Large intestine (tissue), 3 donors: Measurements from ENCODE around the gene FBRS. TPM values are rescaled to one million over a fixed set of nuclear protein-coding genes. Genes with fewer than 3 reads are reported as not detected.
"Not testable (repeated sequence)": the region's sequence is repeated elsewhere in the genome, so short reads cannot be mapped to it uniquely, and the experiment has no call there.

Experiments used
- DNase-seq, 2 donors: peaks; one replicate each; pipeline versions ENCODE4 v3.0.0 to v3.0.0-alpha.2; 2013
- H3K27ac ChIP-seq: one replicate; pipeline ENCODE4 v1.5.1; 2013; ENCODE audit warnings: low read length
- H3K27me3 ChIP-seq: 2 replicates; pipeline ENCODE4 v1.6.1; 2013; ENCODE audit warnings: low read length; ENCODE audit not compliant: control insufficient read depth, insufficient read depth
- H3K36me3 ChIP-seq: 2 replicates; pipeline ENCODE4 v1.6.1; 2013; ENCODE audit warnings: low read length; ENCODE audit not compliant: control insufficient read depth, insufficient read depth
- H3K4me1 ChIP-seq: one replicate; pipeline ENCODE4 v1.6.1; 2013; ENCODE audit warnings: low read length; ENCODE audit not compliant: control insufficient read depth, insufficient read depth
- H3K4me3 ChIP-seq: one replicate; pipeline ENCODE4 v1.5.1; 2013; ENCODE audit warnings: low read length
- H3K9me3 ChIP-seq: one replicate; pipeline ENCODE4 v1.6.1; 2013; ENCODE audit warnings: mild to moderate bottlenecking, low read depth, low read length, moderate library complexity; ENCODE audit not compliant: control insufficient read depth
- WGBS: methylation state at CpG from one replicate; pipeline ENCODE4 v1.1.5; 2013; ENCODE audit warnings: low lambda C conversion rate; ENCODE audit not compliant: insufficient coverage; 5-methylcytosine and 5-hydroxymethylcytosine counted together
- polyA plus RNA-seq: library from polyadenylated mRNA; unstranded; fragments of 120-200 nt; gene quantifications from one replicate; pipeline ENCODE4 v1.2.1, GENCODE V29; 2013

The FBRS gene
- polyA plus RNA-seq, 1 donor, result 97.6 TPM

DNA sequence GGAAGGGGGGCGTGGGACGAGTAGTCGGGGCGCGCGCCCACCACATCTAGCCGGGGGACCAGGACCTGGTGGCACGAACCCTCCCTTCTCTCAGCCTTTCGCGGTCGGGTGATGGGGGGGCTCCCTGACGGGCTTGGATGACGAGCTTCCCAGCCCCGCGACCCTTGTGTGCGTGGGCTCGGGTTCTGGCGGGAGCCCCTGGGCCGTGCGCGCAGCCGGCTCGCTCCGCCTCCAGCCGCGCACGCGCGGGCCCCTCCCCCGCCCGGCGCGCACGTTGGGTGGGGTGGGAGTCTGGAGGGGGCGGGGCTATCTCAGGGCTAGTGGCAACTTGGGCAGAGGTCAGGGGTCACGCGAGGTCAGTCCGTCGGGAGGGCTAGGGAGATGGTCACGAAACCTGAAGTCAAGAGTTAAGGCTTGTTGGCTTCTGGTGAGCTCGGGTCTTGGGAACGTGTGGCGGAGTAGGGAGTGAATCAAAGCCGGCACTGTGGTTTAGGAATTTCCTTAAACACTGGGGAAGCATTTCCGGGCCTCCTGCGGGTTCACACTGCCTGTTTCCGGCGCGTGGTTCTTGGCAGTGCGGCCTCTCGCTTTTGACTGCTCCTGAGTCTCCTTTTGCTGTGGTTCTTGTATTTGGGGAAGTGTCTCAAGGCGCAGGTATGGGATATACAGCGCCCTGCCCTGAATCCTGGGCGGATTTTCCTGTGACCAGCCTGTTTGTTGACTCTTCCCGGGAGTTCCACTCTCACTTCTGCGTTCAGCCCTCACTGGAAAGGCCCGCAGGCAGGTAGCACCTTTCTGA, 40.8 kb downstream of the FBRS start, which contains the start of gene SRCAP:
Gene SRCAP, plus strand, starts transcription at position 356 of the 799 bp plus-strand sequence. CDS start 1,654 bp downstream, outside the sequence.
- H3K4me3 ChIP-seq, result peak within 1 kb of the TSS; percentile 98
- H3K4me1 ChIP-seq, result peaks cover 9% of the 10 kb centered on the region
- H3K36me3 ChIP-seq, result peaks cover 35% of the 10 kb centered on the region
- H3K9me3 ChIP-seq, result no peaks in the 10 kb centered on the region
- no peaks in the 10 kb centered on the region for H3K27me3 ChIP-seq
- DNase-seq, result peak; percentile 67 to 83
- 0% methylated on average over 2 of the region's 57 CpGs for WGBS
- peak within 1 kb of the TSS; percentile 99 for H3K27ac ChIP-seq

DNA sequence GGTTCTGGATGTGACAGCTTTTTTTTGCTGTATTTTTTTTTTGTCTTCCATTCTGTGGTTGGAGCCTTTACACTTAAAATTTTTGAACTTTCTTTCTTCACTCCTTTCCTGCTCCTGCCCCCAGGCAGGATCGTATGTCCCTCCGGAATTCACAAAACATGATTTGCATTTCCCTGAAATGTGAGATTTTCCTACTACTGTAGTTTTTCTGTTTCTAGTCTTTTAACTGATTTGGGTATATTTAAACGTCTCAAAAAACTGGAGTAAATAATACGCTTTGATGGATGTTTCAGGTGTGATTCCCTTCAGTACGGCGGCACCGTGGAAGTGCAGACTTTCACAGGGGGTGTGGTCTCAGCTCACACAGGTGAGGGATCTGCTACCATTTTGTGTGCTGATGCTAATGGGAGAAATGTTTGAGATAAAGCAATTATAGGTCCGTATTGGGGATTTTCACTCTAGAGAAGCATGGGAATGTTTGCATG, 41.4 kb downstream of the FBRS start:
- Histone ChIP-seq H3K9me3 (no peaks in the 10 kb centered on the region), H3K36me3 (peaks cover 42% of the 10 kb centered on the region), H3K4me3 (peak overlapping the region; percentile 98), H3K27ac (peak overlapping the region; percentile 99), H3K4me1 (peaks cover 9% of the 10 kb centered on the region), H3K27me3 (no peaks in the 10 kb centered on the region)
- WGBS, result no CpG with 5 or more reads among the region's 8 CpGs
- DNase-seq, result no peak

DNA sequence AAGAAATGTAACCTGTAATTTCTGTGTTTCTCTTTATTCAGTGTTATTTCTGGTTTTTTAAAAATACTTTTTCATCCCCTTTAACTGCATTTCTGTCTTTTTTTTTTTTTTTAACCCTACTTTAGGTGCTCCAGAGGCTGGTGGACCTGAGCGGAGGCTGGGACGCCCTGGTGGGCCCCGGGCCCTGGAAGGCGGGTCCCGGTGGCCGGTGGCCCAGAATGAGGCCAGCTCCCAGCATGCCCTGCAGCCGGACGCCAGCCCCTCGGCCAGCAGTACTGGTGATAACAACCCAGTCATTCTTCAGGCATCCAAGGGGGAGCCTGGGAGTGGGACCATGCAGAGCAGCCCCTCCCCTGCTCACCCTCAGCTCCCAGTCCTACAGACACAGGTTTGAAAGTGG, 42.3 kb downstream of the FBRS start:
- no peak overlapping the region for H3K27ac ChIP-seq
- H3K9me3 ChIP-seq, result no peaks in the 10 kb centered on the region
- no peaks in the 10 kb centered on the region for H3K27me3 ChIP-seq
- DNase-seq, result no peak
- WGBS, result no CpG with 5 or more reads among the region's 9 CpGs
- peaks cover 9% of the 10 kb centered on the region for H3K4me1 ChIP-seq
- peaks cover 49% of the 10 kb centered on the region for H3K36me3 ChIP-seq
- H3K4me3 ChIP-seq, result no peak overlapping the region

DNA sequence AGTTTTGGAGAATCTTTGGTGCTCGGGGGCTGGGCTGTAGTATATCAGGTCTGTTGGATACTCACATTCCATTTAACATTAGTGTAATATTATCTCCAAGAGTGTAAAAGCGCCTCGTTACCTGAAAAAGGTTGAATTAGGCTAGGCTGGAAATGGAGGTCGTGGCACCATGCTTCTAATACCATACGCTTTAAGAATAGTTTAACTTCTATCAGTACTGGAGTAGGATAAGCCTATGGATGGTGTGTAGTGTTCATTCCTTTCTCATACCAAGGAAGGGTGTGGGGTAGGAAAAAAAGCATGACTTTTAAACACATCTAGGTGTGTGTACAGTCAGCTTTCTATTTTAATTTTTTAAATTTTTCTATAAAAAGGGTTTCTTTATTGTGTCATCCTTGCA, 42.7 kb downstream of the FBRS start:
- H3K9me3 ChIP-seq, result no peaks in the 10 kb centered on the region
- WGBS, result no CpG with 5 or more reads among the region's 5 CpGs
- no peak for DNase-seq
- H3K4me3 ChIP-seq, result no peak overlapping the region
- H3K27me3 ChIP-seq, result no peaks in the 10 kb centered on the region
- H3K4me1 ChIP-seq, result peaks cover 9% of the 10 kb centered on the region
- peaks cover 54% of the 10 kb centered on the region for H3K36me3 ChIP-seq
- no peak overlapping the region for H3K27ac ChIP-seq

DNA sequence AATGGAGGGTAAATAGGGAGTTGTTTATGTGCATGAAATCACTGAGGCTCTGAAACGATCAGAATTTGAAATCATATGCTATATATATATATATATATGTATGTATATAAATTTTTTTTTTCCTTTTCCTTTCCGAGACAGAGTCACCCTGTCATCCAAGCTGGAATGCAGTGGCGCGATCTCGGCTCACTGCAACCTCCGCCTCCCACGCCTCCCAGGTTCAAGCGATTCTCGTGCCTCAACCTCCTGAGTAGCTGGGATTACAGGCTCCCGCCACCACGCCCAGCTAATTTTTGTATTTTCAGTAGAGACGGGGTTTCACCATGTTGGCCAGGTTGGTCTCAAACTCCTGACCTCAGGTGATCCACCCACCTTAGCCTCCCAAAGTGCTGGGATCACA, 44.8 kb downstream of the FBRS start:
- WGBS, result no CpG with 5 or more reads among the region's 12 CpGs
- H3K4me3 ChIP-seq, result not testable (repeated sequence)

DNA sequence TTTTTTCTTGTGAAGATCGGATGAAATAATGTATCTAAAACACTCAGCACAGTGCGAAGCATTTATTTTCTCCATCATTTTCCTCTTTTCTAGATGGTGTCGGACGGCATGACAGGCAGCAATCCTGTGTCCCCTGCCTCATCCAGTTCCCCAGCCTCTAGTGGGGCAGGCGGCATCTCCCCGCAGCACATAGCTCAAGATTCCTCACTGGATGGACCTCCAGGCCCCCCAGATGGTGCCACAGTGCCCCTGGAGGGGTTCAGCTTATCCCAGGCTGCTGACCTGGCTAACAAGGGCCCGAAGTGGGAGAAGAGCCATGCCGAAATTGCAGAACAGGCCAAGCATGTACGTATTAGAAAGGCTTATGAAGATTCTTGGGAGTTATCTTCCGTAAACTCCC, 45.7 kb downstream of the FBRS start:
- peaks cover 5% of the 10 kb centered on the region for H3K4me1 ChIP-seq
- no peaks in the 10 kb centered on the region for H3K27me3 ChIP-seq
- no peak overlapping the region for H3K4me3 ChIP-seq
- peaks cover 81% of the 10 kb centered on the region for H3K36me3 ChIP-seq
- no peak overlapping the region for H3K27ac ChIP-seq
- no peaks in the 10 kb centered on the region for H3K9me3 ChIP-seq
- DNase-seq, result no peak
- no CpG with 5 or more reads among the region's 10 CpGs for WGBS

More for the DNA sequence above, 44.8 kb downstream of the FBRS start:
- not testable (repeated sequence) for DNase-seq, H3K27ac ChIP-seq, H3K27me3 ChIP-seq, H3K4me1 ChIP-seq, H3K9me3 ChIP-seq
- peaks cover 73% of the 10 kb centered on the region for H3K36me3 ChIP-seq

DNA sequence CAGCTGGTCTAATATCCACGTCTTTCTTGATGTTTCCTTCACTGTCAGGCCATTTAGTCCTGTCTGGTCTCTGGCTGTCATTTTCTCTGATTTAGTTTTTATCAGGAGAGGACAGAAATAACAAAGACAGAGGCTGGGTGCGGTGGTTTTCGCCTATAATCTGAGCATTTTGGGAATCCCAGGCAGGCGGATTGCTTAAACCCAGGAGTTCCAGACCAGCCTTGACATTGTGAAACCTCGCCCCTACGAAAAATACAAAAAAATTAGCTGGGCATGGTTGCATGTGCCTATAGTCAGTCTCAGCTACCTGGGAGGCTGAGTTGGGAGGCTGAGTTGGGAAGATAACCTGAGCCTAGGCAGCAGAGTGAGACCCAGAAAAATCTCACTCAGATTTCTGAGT, 47.8 kb downstream of the FBRS start:
- peaks cover 91% of the 10 kb centered on the region for H3K36me3 ChIP-seq
- no peak for DNase-seq
- no peaks in the 10 kb centered on the region for H3K9me3 ChIP-seq
- H3K27ac ChIP-seq, result no peak overlapping the region
- no peaks in the 10 kb centered on the region for H3K4me1 ChIP-seq
- no peak overlapping the region for H3K4me3 ChIP-seq
- no peaks in the 10 kb centered on the region for H3K27me3 ChIP-seq
- no CpG with 5 or more reads among the region's 6 CpGs for WGBS

DNA sequence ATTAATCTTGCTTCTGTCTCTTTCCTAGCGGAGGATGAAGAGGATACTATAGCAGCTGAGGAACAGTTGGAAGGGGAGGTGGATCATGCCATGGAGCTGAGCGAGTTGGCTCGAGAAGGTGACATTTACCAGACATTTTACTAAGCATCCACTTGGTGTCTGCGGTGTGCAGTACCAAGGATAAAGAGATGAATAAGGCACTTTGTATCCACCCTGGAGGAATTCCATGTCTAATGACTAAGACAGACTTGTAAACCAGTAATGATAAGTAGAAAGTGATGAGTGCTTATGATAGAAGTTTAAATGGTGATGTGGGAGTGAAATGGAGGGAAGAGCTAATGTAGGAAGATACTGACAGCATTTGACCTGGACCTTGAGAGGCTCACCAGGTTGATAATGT, 52.7 kb downstream of the FBRS start:
- 100% methylated on average over 1 of the region's 4 CpGs for WGBS
- Histone ChIP-seq H3K9me3 (no peaks in the 10 kb centered on the region), H3K36me3 (peaks cover 89% of the 10 kb centered on the region), H3K27ac (no peak overlapping the region), H3K4me3 (no peak overlapping the region), H3K4me1 (no peaks in the 10 kb centered on the region), H3K27me3 (no peaks in the 10 kb centered on the region)
- no peak for DNase-seq

DNA sequence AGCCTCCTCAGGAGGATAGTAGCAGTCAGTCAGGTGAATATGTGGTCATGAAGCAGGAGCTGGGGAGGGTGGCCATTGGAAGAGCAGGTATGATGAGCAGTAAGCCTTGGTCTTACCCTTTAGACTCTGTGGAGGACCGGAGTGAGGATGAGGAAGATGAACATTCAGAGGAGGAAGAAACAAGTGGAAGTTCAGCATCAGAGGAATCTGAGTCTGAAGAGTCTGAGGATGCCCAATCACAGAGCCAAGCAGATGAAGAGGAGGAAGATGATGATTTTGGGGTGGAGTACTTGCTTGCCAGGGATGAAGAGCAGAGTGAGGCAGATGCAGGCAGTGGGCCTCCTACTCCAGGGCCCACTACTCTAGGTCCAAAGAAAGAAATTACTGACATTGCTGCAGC, 53.5 kb downstream of the FBRS start:
- Histone ChIP-seq H3K27ac (no peak overlapping the region), H3K4me3 (no peak overlapping the region), H3K4me1 (no peaks in the 10 kb centered on the region), H3K9me3 (no peaks in the 10 kb centered on the region), H3K36me3 (peaks cover 90% of the 10 kb centered on the region), H3K27me3 (no peaks in the 10 kb centered on the region)
- 100% methylated on average over 1 of the region's 1 CpG for WGBS
- no peak for DNase-seq

DNA sequence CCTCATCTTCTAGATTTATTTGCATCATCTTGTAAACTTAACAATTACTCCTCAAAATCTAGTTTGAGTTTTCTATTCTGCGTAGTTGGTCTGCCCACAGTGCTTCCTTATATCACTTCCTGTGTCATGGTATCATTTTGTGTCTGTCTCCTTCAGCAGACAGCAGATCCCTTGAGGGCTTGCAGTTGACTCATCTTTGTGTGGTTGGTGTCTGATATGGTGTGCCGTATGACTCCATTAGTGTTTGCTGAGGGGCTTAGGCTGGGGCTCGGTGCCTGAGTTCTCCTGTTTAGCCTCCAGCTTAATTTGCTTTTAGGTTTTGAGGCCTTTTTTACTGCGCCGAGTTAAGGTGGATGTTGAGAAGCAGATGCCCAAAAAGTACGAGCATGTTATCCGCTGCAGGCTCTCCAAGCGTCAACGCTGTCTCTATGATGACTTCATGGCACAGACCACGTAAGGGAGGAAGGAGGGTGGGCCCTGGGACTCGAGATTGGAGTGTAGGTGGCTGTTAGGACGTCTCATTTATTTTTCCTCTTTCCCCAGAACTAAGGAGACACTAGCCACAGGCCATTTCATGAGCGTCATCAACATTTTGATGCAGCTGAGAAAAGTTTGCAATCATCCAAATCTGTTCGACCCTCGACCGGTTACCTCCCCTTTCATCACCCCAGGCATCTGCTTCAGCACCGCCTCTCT, 57.7 kb downstream of the FBRS start:
- Histone ChIP-seq H3K4me1 (no peaks in the 10 kb centered on the region), H3K27ac (no peak overlapping the region), H3K9me3 (no peaks in the 10 kb centered on the region), H3K4me3 (no peak overlapping the region), H3K36me3 (peaks cover 83% of the 10 kb centered on the region), H3K27me3 (no peaks in the 10 kb centered on the region)
- DNase-seq, result no peak
- WGBS, result no CpG with 5 or more reads among the region's 17 CpGs
